Type B pancreatic cell (in vitro differentiated cells): ENCODE data around the gene LSMEM2. TPM values are rescaled to one million over a fixed set of nuclear protein-coding genes. Genes with fewer than 3 reads are reported as not detected.

Source experiments
- DNase-seq: peaks from one replicate; pipeline ENCODE4 v3.0.0; 2021; ENCODE audit warnings: mixed read lengths; ENCODE audit not compliant: unreplicated experiment; ENCODE audit errors: extremely low spot score
- H3K27ac Mint-ChIP-seq: 2 replicates; pipeline ENCODE4 v1.8.0; 2021; ENCODE audit warnings: mild to moderate bottlenecking, mixed read lengths
- H3K27me3 Mint-ChIP-seq: 2 replicates; pipeline ENCODE4 v1.8.0; 2021; ENCODE audit warnings: mixed read lengths
- H3K36me3 Mint-ChIP-seq: 2 replicates; pipeline ENCODE4 v1.8.0; 2021; ENCODE audit warnings: mixed read lengths
- H3K4me1 Mint-ChIP-seq: one replicate; pipeline ENCODE4 v1.8.0; 2021; ENCODE audit warnings: mixed read lengths; ENCODE audit not compliant: unreplicated experiment
- H3K4me3 Mint-ChIP-seq: 2 replicates; pipeline ENCODE4 v1.8.0; 2021; ENCODE audit warnings: mild to moderate bottlenecking, mixed read lengths
- H3K9me3 Mint-ChIP-seq: 2 replicates; pipeline ENCODE4 v1.8.0; 2021; ENCODE audit warnings: mixed read lengths
- total RNA-seq: library from RNA; stranded (reverse); gene quantifications from 2 replicates; pipeline ENCODE4 v1.2.1, GENCODE V29; 2021; ENCODE audit warnings: low replicate concordance
- TF ChIP-seq, protein P1 (sequence below): fragments of 200-600 bp; sonication (generic); conservative IDR thresholded peaks from 2 replicates; pipeline ENCODE4 v1.5.0; 2021; ENCODE audit warnings: antibody characterized with exemption, mild to moderate bottlenecking

The LSMEM2 gene
- total RNA-seq, 1 donor from 2014 or later: not detected

DNA sequence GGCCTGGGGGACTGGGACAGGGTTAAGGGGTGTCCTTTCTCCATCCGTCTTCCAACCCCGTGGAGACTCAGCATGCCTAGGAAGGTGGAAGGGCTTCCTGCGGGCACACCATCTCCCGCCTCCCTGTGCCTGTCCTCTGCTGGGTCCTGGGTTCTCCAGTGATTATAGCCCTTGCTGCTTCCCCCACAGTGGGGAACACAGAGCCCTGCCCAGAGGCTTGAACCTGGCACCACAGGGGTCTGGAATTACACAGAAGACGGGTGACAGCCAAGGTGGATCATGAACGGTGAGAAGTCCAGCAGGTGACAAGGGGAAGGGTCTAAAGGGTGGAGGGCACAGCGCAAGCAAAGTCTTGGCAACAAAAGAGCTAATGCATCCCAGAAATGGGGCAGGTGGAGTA is 16.1 kb upstream of the LSMEM2 start:
- DNase-seq: no peak
- TF ChIP-seq, protein P1, sequence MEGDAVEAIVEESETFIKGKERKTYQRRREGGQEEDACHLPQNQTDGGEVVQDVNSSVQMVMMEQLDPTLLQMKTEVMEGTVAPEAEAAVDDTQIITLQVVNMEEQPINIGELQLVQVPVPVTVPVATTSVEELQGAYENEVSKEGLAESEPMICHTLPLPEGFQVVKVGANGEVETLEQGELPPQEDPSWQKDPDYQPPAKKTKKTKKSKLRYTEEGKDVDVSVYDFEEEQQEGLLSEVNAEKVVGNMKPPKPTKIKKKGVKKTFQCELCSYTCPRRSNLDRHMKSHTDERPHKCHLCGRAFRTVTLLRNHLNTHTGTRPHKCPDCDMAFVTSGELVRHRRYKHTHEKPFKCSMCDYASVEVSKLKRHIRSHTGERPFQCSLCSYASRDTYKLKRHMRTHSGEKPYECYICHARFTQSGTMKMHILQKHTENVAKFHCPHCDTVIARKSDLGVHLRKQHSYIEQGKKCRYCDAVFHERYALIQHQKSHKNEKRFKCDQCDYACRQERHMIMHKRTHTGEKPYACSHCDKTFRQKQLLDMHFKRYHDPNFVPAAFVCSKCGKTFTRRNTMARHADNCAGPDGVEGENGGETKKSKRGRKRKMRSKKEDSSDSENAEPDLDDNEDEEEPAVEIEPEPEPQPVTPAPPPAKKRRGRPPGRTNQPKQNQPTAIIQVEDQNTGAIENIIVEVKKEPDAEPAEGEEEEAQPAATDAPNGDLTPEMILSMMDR: no peak
- Mint-ChIP-seq H3K27ac (peak overlapping the region; percentile 73), H3K9me3 (no peaks in the 10 kb centered on the region), H3K27me3 (no peaks in the 10 kb centered on the region), H3K4me1 (peaks cover 28% of the 10 kb centered on the region), H3K4me3 (no peak overlapping the region), H3K36me3 (no peaks in the 10 kb centered on the region)

DNA sequence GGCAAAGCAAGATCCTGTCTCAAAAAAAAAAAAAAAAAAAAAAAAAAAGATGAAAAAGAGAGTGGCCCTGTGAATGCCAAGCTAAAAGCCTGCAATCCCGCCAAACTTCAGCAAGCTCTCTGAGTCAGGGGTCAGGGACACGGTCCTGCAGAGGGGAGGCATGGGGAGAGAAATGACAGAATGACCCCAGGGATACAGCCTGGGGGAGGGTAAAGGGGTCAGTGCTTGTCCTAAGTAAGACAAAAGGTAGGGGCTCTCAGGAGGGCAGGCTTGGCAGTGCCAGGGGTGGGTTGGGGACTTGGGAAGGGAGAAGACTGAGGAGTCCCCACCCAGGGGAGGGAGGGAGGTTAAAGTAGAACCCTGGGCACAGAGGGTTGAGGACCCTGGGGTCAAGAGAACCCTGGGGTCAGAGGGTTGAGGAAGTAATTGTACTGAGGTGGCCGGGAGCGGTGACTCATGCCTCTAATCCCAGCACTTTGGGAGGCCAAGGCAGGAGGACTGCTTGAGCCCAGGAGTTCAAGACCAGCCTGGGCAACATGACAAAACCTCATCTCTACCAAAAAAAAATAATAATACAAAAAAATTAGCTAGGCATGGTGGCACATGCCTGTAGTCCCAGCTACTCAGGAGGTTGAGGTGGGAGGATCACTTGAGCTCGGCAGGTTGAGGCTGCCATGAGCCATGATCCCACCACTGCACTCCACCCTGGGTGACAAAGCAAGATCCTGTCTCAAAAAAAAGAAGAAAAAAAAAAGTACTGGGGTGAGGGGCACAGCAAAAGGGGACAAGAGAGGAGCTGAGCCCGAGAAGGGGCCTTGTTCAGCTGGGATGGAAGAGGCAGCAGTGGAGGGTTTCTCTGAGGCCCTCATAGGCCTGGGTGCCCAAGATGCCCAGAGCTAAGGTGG is 15.2 kb upstream of the LSMEM2 start:
- no peak for DNase-seq
- Mint-ChIP-seq H3K9me3 (no peaks in the 10 kb centered on the region), H3K27me3 (no peaks in the 10 kb centered on the region), H3K4me1 (peaks cover 28% of the 10 kb centered on the region), H3K27ac (peak overlapping the region; percentile 92), H3K4me3 (peak overlapping the region; percentile 69), H3K36me3 (no peaks in the 10 kb centered on the region)
- TF ChIP-seq, protein P1: no peak

DNA sequence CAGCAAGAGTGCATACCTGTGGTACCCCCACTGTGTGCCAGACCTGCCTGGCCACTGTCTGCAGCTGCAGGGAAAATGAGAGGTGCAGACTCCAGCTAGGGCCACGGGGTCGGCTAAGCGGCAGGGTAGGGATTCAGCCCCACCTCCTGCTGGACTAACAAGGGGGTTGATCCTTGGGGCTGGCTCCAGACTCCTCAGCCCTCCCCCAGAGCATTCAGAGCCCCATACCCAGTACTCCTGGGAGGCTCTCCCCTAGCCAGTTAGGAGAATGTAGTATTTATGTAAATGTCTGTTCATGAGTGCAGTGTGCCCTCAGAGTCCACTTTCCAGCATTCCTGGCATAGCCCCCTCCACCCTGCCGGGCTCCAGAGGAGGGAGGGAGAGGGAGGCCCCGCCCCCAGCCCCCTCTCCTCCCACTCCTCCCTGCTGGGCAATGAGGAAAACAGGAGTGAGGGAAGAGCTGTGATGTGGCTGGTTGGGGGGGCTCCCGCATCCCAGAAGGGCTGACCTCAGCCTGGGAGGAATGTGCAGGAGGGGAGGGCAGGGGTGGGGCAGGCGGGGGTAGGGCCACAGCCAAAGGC is 14.4 kb upstream of the LSMEM2 start:
- peak overlapping the region; percentile 92 for H3K27ac Mint-ChIP-seq
- H3K9me3 Mint-ChIP-seq: no peaks in the 10 kb centered on the region
- H3K36me3 Mint-ChIP-seq: no peaks in the 10 kb centered on the region
- peaks cover 33% of the 10 kb centered on the region for H3K4me1 Mint-ChIP-seq
- H3K4me3 Mint-ChIP-seq: peak overlapping the region; percentile 69
- peak; percentile 89 for DNase-seq
- no peaks in the 10 kb centered on the region for H3K27me3 Mint-ChIP-seq
- TF ChIP-seq, protein P1: no peak

DNA sequence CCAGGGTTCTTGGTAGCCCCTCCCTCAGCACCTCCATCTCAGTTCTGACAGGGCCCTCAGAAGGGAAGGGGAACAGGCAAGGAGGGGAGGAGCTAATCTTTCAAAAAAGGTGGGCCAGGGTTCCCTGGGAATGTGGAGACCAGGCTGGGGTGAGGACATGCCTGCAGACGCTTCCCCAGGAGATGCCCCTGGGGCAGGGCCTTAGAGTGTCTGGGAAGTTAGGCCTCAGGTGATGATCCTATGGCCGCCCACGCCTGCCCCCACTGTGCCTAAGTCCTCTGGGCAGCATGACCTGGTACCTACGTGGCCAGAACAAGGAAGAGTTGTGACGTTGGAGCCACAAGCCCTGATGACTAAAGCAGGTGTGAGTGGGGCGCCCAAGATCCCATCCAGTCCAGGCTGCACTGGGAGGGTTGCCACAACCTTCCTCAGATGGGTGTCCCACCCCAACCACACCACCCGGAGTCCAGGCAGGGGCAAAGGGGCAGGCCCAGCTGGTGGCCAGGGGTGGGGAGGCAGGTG is 13.9 kb upstream of the LSMEM2 start:
- peak overlapping the region; percentile 60 for H3K4me3 Mint-ChIP-seq
- H3K36me3 Mint-ChIP-seq: no peaks in the 10 kb centered on the region
- no peaks in the 10 kb centered on the region for H3K27me3 Mint-ChIP-seq
- TF ChIP-seq, protein P1: no peak
- H3K4me1 Mint-ChIP-seq: peaks cover 35% of the 10 kb centered on the region
- DNase-seq: no peak
- H3K27ac Mint-ChIP-seq: peak overlapping the region; percentile 92
- no peaks in the 10 kb centered on the region for H3K9me3 Mint-ChIP-seq

DNA sequence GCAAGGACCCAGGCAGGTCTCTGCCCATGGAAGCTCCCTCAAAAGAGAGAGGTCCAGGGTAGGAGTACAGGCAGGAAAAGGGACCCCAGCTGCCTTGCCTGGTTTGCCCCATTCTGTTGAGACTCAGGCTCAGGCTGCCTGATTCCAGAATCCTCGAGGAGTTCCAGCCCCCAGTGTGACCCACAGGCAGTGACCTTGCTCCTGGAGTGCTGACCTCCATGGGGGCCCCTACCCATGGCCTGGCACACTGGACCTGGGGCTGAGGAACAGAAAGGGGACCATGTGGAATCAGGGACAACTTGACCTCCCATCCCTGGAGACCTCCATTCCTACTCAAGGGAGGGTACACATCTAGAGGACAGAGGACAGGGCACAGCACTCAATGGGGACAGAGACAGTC is 13.3 kb upstream of the LSMEM2 start:
- TF ChIP-seq, protein P1: no peak
- Mint-ChIP-seq H3K4me3 (peak overlapping the region; percentile 65), H3K9me3 (no peaks in the 10 kb centered on the region), H3K27ac (peak overlapping the region; percentile 92), H3K36me3 (no peaks in the 10 kb centered on the region), H3K4me1 (peaks cover 35% of the 10 kb centered on the region), H3K27me3 (no peaks in the 10 kb centered on the region)
- DNase-seq: no peak
